CD14-positive monocyte (primary cell): ENCODE data around the gene EPHA3. TPM values are rescaled to one million over a fixed set of nuclear protein-coding genes. Genes with fewer than 3 reads are reported as not detected.

ENCODE experiments used
- DNase-seq, 3 donors: peaks; one replicate each; pipeline ENCODE4 v3.0.0-alpha.2; 2011 to 2022
- H2AFZ ChIP-seq: 2 replicates; pipeline ENCODE4 v1.6.0; 2012; ENCODE audit warnings: mild to moderate bottlenecking, low read depth, low read length, inconsistent platforms; ENCODE audit not compliant: insufficient read depth, poor library complexity, severe bottlenecking
- H3K27ac ChIP-seq, 2 donors: 1 replicate in 1 of 2; 2 replicates in 1 of 2; pipeline ENCODE4 v1.5.1; 2012 to 2013; ENCODE audit warnings: low read length in 2 of 2, control low read depth in 1 of 2, inconsistent platforms in 1 of 2, low read depth in 1 of 2, mild to moderate bottlenecking in 1 of 2
- H3K27me3 ChIP-seq, 2 donors: one replicate each; pipeline versions ENCODE4 v1.6.0 to v1.6.1; 2011 to 2013; ENCODE audit warnings: low read length in 2 of 2; ENCODE audit not compliant: control insufficient read depth in 2 of 2, insufficient read depth in 2 of 2
- H3K36me3 ChIP-seq, 2 donors: replicated peaks in 1 of 2; 1 replicate in 1 of 2; 2 replicates in 1 of 2; pipeline versions ENCODE4 v1.5.1 to v1.6.1; 2012 to 2013; ENCODE audit warnings: low read length in 2 of 2, control low read depth in 1 of 2, inconsistent platforms in 1 of 2, mild to moderate bottlenecking in 1 of 2; ENCODE audit not compliant: insufficient read depth in 2 of 2, control insufficient read depth in 1 of 2
- H3K4me1 ChIP-seq, 2 donors: 1 replicate in 1 of 2; 2 replicates in 1 of 2; pipeline versions ENCODE4 v1.5.1 to v1.6.1; 2012 to 2013; ENCODE audit warnings: low read length in 2 of 2, control low read depth in 1 of 2, inconsistent platforms in 1 of 2, mild to moderate bottlenecking in 1 of 2, moderate library complexity in 1 of 2; ENCODE audit not compliant: insufficient read depth in 2 of 2, control insufficient read depth in 1 of 2
- H3K4me2 ChIP-seq: replicated peaks from 2 replicates; pipeline ENCODE3; 2012; ENCODE audit warnings: low read length, moderate library complexity, mild to moderate bottlenecking; ENCODE audit not compliant: poor library complexity, severe bottlenecking; ENCODE audit errors: extremely low read depth
- H3K4me3 ChIP-seq, 3 experiments: fragments of 200-600 bp in 1 of 3; sonication (generic) in 1 of 3; replicated peaks in 1 of 3; 1 replicate in 2 of 3; 2 replicates in 1 of 3; pipeline ENCODE4 v1.5.1; 2011 to 2013; ENCODE audit warnings: low read length in 3 of 3, mild to moderate bottlenecking in 3 of 3, control low read depth in 2 of 3, low read depth in 2 of 3, inconsistent platforms in 1 of 3, moderate library complexity in 1 of 3
- H3K79me2 ChIP-seq: 2 replicates; pipeline ENCODE4 v1.6.0; 2012; ENCODE audit warnings: mild to moderate bottlenecking, control low read depth, inconsistent platforms, low read length, moderate library complexity; ENCODE audit not compliant: insufficient read depth
- H3K9ac ChIP-seq: 2 replicates; pipeline ENCODE4 v1.6.0; 2017; ENCODE audit warnings: low read length, mild to moderate bottlenecking; ENCODE audit not compliant: insufficient read depth, poor library complexity, severe bottlenecking
- H3K9me3 ChIP-seq, 2 donors: replicated peaks in 1 of 2; 1 replicate in 1 of 2; 2 replicates in 1 of 2; pipeline versions ENCODE4 v1.5.1 to v1.6.1; 2012 to 2013; ENCODE audit warnings: low read length in 2 of 2, control low read depth in 1 of 2; ENCODE audit not compliant: control insufficient read depth in 1 of 2, insufficient read depth in 1 of 2
- H4K20me1 ChIP-seq: 2 replicates; pipeline ENCODE4 v1.6.0; 2012; ENCODE audit warnings: mild to moderate bottlenecking, low read length, control low read depth, moderate library complexity; ENCODE audit not compliant: insufficient read depth
- H3K27ac Mint-ChIP-seq, 7 donors: one replicate each; pipeline ENCODE4 v1.8.0; 2020; ENCODE audit warnings: mild to moderate bottlenecking in 7 of 7, mixed read lengths in 7 of 7, moderate library complexity in 6 of 7, inconsistent platforms in 2 of 7
- H3K27me3 Mint-ChIP-seq, 3 donors: one replicate each; pipeline ENCODE4 v1.8.0; 2021 to 2022; ENCODE audit warnings: low read depth in 3 of 3, mild to moderate bottlenecking in 3 of 3, mixed read lengths in 3 of 3, moderate library complexity in 3 of 3, inconsistent platforms in 1 of 3
- H3K36me3 Mint-ChIP-seq, 2 donors: one replicate each; pipeline ENCODE4 v1.8.0; 2020; ENCODE audit warnings: mixed read lengths in 2 of 2, inconsistent platforms in 1 of 2, mild to moderate bottlenecking in 1 of 2
- H3K4me1 Mint-ChIP-seq: one replicate; pipeline ENCODE4 v1.8.0; 2020; ENCODE audit warnings: mild to moderate bottlenecking, mixed read lengths
- H3K4me3 Mint-ChIP-seq, 2 donors: one replicate each; pipeline ENCODE4 v1.8.0; 2020; ENCODE audit warnings: mild to moderate bottlenecking in 2 of 2, mixed read lengths in 2 of 2, moderate library complexity in 1 of 2
- H3K9me3 Mint-ChIP-seq, 7 donors: one replicate each; pipeline ENCODE4 v1.8.0; 2020 to 2022; ENCODE audit warnings: mixed read lengths in 7 of 7, mild to moderate bottlenecking in 6 of 7, moderate library complexity in 6 of 7, inconsistent platforms in 2 of 7
- CTCF ChIP-seq: fragments of 200-600 bp; IDR thresholded peaks from one replicate; pipeline ENCODE4 v1.8.0; 2022; ENCODE audit warnings: antibody characterized with exemption, mild to moderate bottlenecking
- WGBS: methylation state at CpG from one replicate; pipeline ENCODE4 v1.1.5; 2013; ENCODE audit warnings: missing lambda C conversion rate; ENCODE audit not compliant: insufficient coverage; 5-methylcytosine and 5-hydroxymethylcytosine counted together
- intact Hi-C, 2 donors: fragments of 100-400 bp; cut with micrococcal nuclease; formaldehyde crosslinking; loops; one replicate each; pipeline versions ENCODE4 v1.15.0 to v1.15.1; 2023
- polyA plus RNA-seq, 3 donors: library from polyadenylated mRNA; depleted of rRNA in 1 of 3; unstranded in 2 of 3; stranded (reverse) in 1 of 3; fragments of 300-500 nt in 2 of 3; fragments of >200 nt in 1 of 3; fragmentation: Illumina TruSeq in 2 of 3; gene quantifications; 1 replicate in 2 of 3; 2 replicates in 1 of 3; pipeline ENCODE4 v1.2.3, GENCODE V29; 2012 to 2021

The EPHA3 gene
- polyA plus RNA-seq, 3 donors, result not detected

GRCh38 chr3:89504432-89504831 lies 397.0 kb downstream of the EPHA3 start:
- Histone ChIP-seq H3K9me3 (no peaks in the 10 kb centered on the region), H3K4me1 (no peaks in the 10 kb centered on the region), H4K20me1 (no peaks in the 10 kb centered on the region), H3K4me3 (no peak overlapping the region), H3K27ac (no peak overlapping the region), H3K79me2 (no peaks in the 10 kb centered on the region), H2AFZ (no peak overlapping the region), H3K9ac (no peak overlapping the region), H3K4me2 (no peak overlapping the region), H3K27me3 (no peaks in the 10 kb centered on the region), H3K36me3 (no peaks in the 10 kb centered on the region)
- no peak overlapping the region for H3K27ac Mint-ChIP-seq
- DNase-seq, result no peak
- intact Hi-C loops, result no loop called here
- no peak for TF ChIP-seq CTCF
- H3K27me3 Mint-ChIP-seq, result no peaks in the 10 kb centered on the region
- no peak overlapping the region for H3K4me3 Mint-ChIP-seq
- WGBS, result 77% methylated on average over 1 of the region's 4 CpGs
- H3K9me3 Mint-ChIP-seq, result peaks cover 0 to 7% (median 0%) of the 10 kb centered on the region in 7 donors
- no peaks in the 10 kb centered on the region for H3K4me1 Mint-ChIP-seq
- H3K36me3 Mint-ChIP-seq, result no peaks in the 10 kb centered on the region

GRCh38 chr3:89506462-89507103 lies 399.2 kb downstream of the EPHA3 start:
- H3K4me1 ChIP-seq, result no peaks in the 10 kb centered on the region
- Mint-ChIP-seq H3K27me3 (no peaks in the 10 kb centered on the region), H3K36me3 (no peaks in the 10 kb centered on the region), H3K4me3 (no peak overlapping the region), H3K4me1 (no peaks in the 10 kb centered on the region), H3K27ac (no peak overlapping the region), H3K9me3 (peaks cover 0 to 9% (median 0%) of the 10 kb centered on the region in 7 donors)
- H3K79me2 ChIP-seq, result no peaks in the 10 kb centered on the region
- intact Hi-C loops, result no loop called here
- H3K4me2 ChIP-seq, result no peak overlapping the region
- no peak overlapping the region for H3K4me3 ChIP-seq
- no peak overlapping the region for H3K27ac ChIP-seq
- H3K9ac ChIP-seq, result no peak overlapping the region
- no peaks in the 10 kb centered on the region for H3K36me3 ChIP-seq
- no peak overlapping the region for H2AFZ ChIP-seq
- no peak for DNase-seq
- no peaks in the 10 kb centered on the region for H3K27me3 ChIP-seq
- TF ChIP-seq CTCF, result no peak
- no CpG with 5 or more reads among the region's 3 CpGs for WGBS
- H3K9me3 ChIP-seq, result peaks cover 0 to 3% of the 10 kb centered on the region in 2 donors
- H4K20me1 ChIP-seq, result no peaks in the 10 kb centered on the region
